Psoas muscle (tissue), 8 donors: ENCODE data around the gene CTBP2. TPM values are rescaled to one million over a fixed set of nuclear protein-coding genes. Genes with fewer than 3 reads are reported as not detected.

Experiments
- ATAC-seq, 4 donors: fragments of 200-7000 bp; cut with Tn5 transposase; one replicate each; pipeline ENCODE4 v1.9.1; 2020; ENCODE audit warnings: moderate library complexity in 3 of 4, mild to moderate bottlenecking in 2 of 4
- DNase-seq, 2 donors: peaks; one replicate each; pipeline ENCODE4 v3.0.0-alpha.2; 2020
- H3K27ac ChIP-seq: fragments of 200-600 bp; one replicate; pipeline ENCODE4 v1.8.0; 2022
- H3K27me3 ChIP-seq, 3 donors: fragments of 200-600 bp in 1 of 3; one replicate each; pipeline versions ENCODE4 v1.6.1 to v1.8.0; 2013 to 2022; ENCODE audit warnings: low read length in 2 of 3, mild to moderate bottlenecking in 2 of 3, moderate library complexity in 1 of 3; ENCODE audit not compliant: insufficient read depth in 3 of 3
- H3K36me3 ChIP-seq, 2 donors: fragments of 200-600 bp in 1 of 2; one replicate each; pipeline versions ENCODE4 v1.6.1 to v1.8.0; 2013 to 2022; ENCODE audit warnings: low read depth in 1 of 2, mild to moderate bottlenecking in 1 of 2, moderate library complexity in 1 of 2; ENCODE audit not compliant: insufficient read depth in 1 of 2
- H3K4me1 ChIP-seq: fragments of 200-600 bp; one replicate; pipeline ENCODE4 v1.8.0; 2022
- H3K4me3 ChIP-seq: fragments of 200-600 bp; one replicate; pipeline ENCODE4 v1.8.0; 2022; ENCODE audit warnings: mild to moderate bottlenecking
- H3K9me3 ChIP-seq: fragments of 200-600 bp; one replicate; pipeline ENCODE4 v1.8.0; 2022
- CTCF ChIP-seq: fragments of 200-600 bp; IDR thresholded peaks from one replicate; pipeline ENCODE4 v1.8.0; 2022; ENCODE audit warnings: antibody characterized with exemption
- WGBS, 3 donors: extraction: QIAGEN DNeasy Blood & Tissue Kit; methylation state at CpG; one replicate each; pipeline versions ENCODE4 v1.1.6 to v1.1.7; 2013; 5-methylcytosine and 5-hydroxymethylcytosine counted together
- intact Hi-C, 2 donors: fragments of 100-400 bp; cut with DNase I; formaldehyde crosslinking; loops; one replicate each; pipeline versions ENCODE4 v1.11.0 to v1.14.2; 2022
- polyA plus RNA-seq, 3 donors: library from polyadenylated mRNA; stranded (reverse); fragments of 200-250 nt; gene quantifications; one replicate each; pipeline ENCODE4 v1.2.3, GENCODE V29; 2013
- total RNA-seq, 4 donors: library from RNA; stranded (reverse); fragmentation: NEBNext Ultra II Directional in 2 of 4; extraction: Animal tissue kit (Norgen Biotek cat#: 25700) in 2 of 4; gene quantifications; one replicate each; pipeline versions ENCODE4 v1.2.1 to v1.2.4, GENCODE V29; 2021 to 2023
- donor health status: healthy with polysubstance abuse.
- donor health status: DM: no; HTN: no; CAD: no; lungs with moderate emphysema.
- donor health status: Bipolar disorder and iron deficiency.
- donor health status: healthy.
- donor health status: DM: yes; HTN: yes; CAD: no.
- donor health status: DM: no; HTN: no; CAD: no.
- donor health status: DM: no; HTN: no; CAD: no.
- donor health status: DM: yes; HTN: yes; CAD: no.

The CTBP2 gene
- total and polyA plus RNA-seq, 7 donors: 14.7 to 49.8 (median 33.0) TPM

GRCh38 chr10:125175807-125176206, 15.4 kb upstream of the CTBP2 start:
- Histone ChIP-seq H3K27me3 (peaks cover 0 to 5% (median 0%) of the 10 kb centered on the region in 3 donors), H3K4me1 (no peaks in the 10 kb centered on the region), H3K4me3 (no peak overlapping the region), H3K27ac (no peak overlapping the region), H3K36me3 (no peaks in the 10 kb centered on the region), H3K9me3 (peaks cover 3% of the 10 kb centered on the region)
- intact Hi-C loops: no loop called here
- WGBS, 3 donors: 58 to 62% (median 59%) methylated on average over 8 of the region's 8 CpGs
- TF ChIP-seq CTCF: no peak
- ATAC-seq (no peak), DNase-seq (no peak)

GRCh38 chr10:125174360-125174759, 14.0 kb upstream of the CTBP2 start:
- DNase-seq: no peak
- H3K27ac ChIP-seq: no peak overlapping the region
- WGBS, 3 donors: 48 to 52% (median 50%) methylated on average over 9 of the region's 9 CpGs
- no peak for TF ChIP-seq CTCF
- H3K36me3 ChIP-seq: no peaks in the 10 kb centered on the region
- H3K27me3 ChIP-seq: peaks cover 0 to 5% (median 0%) of the 10 kb centered on the region in 3 donors
- H3K4me3 ChIP-seq: no peak overlapping the region
- no peaks in the 10 kb centered on the region for H3K4me1 ChIP-seq
- intact Hi-C loops: no loop called here
- H3K9me3 ChIP-seq: no peaks in the 10 kb centered on the region
- ATAC-seq: no peak

- DNase-seq: no peak
- peaks cover 0 to 5% (median 0%) of the 10 kb centered on the region in 3 donors for H3K27me3 ChIP-seq
- intact Hi-C loops: no loop called here
- no peaks in the 10 kb centered on the region for H3K9me3 ChIP-seq
- WGBS, 3 donors: 95% methylated on average over 9 of the region's 9 CpGs
- no peak overlapping the region for H3K27ac ChIP-seq
- no peak for TF ChIP-seq CTCF
- H3K36me3 ChIP-seq: no peaks in the 10 kb centered on the region
- H3K4me3 ChIP-seq: no peak overlapping the region
- ATAC-seq: no peak
- no peaks in the 10 kb centered on the region for H3K4me1 ChIP-seq
These were observed 12.3 kb upstream of the CTBP2 start for GRCh38 chr10:125172694-125173093.

GRCh38 chr10:125171402-125172306, 11.3 kb upstream of the CTBP2 start:
- ATAC-seq (no peak), DNase-seq (no peak)
- Histone ChIP-seq H3K4me3 (no peak overlapping the region), H3K4me1 (no peaks in the 10 kb centered on the region), H3K27me3 (peaks cover 0 to 5% (median 0%) of the 10 kb centered on the region in 3 donors), H3K9me3 (no peaks in the 10 kb centered on the region), H3K27ac (no peak overlapping the region), H3K36me3 (no peaks in the 10 kb centered on the region)
- intact Hi-C loops: no loop called here
- 71 to 77% (median 76%) methylated on average over 12 of the region's 12 CpGs for WGBS, 3 donors
- no peak for TF ChIP-seq CTCF
